NOMO-1 (cell line): ENCODE measurements around the gene VSTM2B.

ENCODE experiments used
- DNase-seq, 2 experiments: peaks; one replicate each; lab custom pipeline; 2025; ENCODE audit not compliant: unreplicated experiment in 2 of 2; lab: John Stamatoyannopoulos, UW

Gene VSTM2B

DNA sequence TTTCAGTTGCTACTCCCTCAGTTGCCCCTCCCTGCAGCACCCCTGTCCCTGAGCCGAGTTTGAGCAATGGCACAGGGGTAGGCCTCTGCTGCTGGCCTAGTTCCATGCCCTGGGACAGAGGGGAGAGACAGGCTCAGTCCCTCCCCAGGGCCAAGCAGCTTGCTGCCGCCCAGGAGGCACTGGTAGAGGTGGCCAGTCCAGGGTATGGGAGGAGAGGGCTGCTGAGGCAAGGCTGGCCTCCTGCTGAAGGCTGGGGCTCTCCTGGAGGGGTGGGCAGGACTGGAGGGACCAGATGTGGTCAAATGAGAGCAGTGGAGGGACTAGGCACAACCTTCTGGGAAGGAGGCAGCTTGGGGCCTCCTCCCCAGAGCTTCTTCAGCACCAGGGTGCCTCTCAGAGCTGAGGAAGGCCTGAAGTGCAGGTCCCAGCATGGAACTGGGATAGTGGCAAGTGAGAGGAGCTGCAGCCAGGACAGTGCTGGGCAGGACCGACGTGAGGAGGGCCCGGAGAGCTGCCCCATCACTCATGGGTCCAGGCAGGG, 29.8 kb upstream of the VSTM2B start:
- no peak for DNase-seq

DNA sequence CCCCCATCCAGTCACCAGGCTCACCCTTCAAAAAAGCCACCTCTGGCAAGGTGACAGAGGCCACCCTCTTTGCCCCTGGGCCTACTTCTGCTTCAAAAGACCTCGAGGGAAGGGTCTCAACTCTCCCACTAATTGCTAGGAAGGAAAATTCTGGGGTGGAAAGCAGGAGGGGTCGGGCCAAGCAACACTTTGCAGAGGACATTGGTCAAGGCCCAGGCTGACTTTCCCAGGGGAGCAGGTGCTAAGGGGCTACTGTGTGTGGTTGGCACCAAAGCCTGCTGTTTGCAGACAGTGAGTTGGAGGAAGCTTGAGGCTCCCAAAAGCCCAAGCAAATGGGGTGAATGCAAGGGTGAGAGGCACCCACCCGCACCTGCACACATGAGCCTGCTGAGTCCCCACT, 28.6 kb upstream of the VSTM2B start:
- DNase-seq = no peak

DNA sequence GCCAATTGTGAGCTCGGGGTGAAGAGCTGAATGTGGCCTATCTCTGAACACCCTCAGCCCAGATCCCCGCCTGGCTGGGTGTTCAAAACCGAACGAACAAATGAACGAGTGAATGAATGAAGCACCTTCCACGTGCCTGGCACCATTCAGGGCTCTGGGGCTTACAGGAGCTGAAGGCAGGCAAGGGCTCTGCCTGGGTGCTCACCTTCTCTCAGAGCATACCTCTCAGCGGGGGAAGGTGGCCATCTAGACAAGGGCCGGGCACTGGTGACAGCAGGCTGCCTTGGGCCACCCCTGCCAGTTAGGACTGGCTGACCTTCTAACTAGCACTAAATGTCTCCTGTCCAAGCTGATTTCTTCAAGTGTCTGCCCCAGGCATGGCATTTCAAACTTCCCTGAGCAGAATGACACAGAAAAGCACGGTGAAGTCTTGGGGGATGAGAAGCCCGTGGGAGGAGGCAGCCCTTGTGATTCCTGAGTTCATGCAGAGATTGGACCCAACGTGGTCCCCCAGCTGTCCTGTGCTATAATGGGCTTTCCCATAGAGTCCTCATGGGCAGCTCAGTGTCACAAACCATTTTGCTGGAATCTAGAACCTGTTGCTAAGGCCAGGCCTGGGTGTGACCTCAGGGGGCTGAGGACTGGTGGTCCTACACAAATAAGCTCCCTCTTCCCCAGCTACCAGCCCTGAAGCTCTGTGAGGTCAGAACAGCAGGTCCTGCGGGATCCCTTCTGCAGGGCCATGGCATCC, 27.9 kb upstream of the VSTM2B start:
- no peak for DNase-seq

DNA sequence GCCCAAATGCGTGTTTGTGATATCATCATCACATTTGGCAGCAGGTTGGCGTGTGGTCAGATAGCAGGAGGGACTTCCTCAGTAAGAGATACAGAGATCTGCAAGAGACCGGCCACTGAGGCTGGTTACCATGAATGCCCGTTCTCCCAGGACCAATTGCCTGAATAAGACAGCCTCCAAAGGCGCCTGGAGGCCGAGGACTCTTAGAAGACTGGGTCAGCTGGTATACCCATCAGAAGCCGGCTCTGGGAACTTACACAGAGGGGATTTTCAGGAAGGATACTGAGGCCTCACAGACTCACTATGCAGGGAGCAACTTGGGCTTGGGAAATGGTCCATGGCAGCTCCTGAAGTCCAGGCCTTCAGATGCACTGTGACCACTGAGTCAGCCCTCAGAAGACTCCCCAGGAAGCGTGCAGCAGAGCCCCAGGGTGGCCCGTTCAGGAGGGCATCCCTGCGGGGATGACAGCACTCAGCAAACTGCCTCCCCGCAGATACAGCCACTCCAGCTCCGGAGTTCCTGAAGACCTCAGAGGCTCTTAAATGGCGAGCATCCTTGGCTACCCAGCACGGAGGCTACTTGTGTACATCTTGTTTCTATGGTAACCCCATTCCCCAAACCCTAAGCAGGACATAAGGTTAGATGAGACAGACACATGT, 26.4 kb upstream of the VSTM2B start:
- DNase-seq = no peak

DNA sequence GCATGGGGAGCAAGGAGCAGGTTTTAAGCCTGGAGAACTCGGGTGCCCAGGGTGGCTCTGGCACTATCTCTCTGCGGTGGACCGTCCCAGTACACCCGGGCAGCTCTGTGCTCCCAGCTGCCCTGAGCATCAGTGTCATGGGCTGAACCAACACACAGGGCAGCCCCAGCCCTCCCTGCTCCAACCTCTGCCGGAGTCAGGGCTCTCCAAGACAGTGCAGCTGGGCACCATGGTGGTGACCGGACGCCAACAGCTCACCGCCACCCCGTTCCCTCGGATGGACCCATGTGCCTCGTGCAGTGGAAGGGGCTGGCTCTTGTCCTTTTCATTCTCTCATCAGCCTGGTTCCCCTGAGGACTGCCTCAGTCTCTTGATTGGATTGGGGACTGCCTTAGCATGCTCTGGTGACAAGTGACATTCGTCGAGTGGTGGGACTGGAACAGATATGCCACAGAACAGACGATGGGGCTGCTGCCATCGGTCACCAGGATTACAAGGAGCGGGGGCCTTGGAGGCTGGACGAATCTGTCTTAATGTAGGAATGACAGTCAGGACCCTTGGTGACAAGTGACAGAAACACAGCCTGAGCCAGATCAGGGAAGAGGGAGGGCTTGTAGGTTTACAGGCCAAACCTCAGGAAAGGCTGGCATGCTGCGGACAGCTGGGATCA, 25.7 kb upstream of the VSTM2B start:
- no peak for DNase-seq

DNA sequence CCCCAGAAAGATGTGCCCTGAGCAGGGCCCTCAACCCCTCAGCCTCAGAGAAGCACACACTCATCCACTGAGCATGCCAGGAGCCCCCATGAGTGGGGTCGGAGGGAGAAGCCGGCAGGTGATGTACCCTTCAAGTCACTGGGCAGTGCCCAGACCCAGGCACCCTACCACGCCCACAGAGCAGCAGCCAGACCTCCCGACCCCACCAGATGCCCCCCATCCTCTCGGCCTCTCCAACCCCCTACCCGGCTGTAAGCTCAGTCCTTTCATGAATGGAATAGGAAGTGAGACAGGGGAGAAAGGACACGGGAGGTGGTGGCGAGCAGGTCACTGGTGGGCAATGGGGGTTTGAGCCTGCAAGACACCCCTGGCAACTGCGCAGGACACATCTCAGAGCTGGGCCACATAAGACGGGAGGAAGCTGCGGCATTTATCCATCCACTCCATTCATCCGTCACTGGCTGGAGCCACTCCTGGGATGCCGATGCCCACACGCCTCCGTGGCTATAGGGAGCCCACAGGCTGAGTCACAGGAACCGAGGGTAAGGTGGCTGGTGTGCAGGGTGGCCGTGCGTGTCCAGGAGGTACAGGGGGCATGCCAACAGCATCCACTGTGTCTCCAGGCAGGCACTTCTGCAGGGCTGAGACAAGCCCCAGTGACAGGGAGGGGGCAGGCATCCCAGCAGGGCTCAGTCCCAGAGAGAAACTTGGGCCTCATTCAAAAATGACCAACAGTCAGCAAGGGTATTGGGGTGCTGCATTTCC, 23.8 kb upstream of the VSTM2B start:
- no peak for DNase-seq

DNA sequence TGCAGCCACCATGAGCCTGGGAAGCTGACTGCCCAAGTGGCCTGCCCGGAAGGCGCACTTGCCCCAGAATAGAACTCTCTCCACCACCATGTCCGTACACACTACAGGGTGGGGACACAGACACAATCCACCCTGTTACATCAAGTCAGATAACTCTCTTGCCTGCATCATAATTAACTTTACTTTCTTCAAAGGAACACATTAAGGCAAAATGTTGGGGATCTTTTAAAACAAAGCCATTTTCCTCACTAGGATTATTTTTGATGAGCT, 23.3 kb upstream of the VSTM2B start:
- no peak for DNase-seq

DNA sequence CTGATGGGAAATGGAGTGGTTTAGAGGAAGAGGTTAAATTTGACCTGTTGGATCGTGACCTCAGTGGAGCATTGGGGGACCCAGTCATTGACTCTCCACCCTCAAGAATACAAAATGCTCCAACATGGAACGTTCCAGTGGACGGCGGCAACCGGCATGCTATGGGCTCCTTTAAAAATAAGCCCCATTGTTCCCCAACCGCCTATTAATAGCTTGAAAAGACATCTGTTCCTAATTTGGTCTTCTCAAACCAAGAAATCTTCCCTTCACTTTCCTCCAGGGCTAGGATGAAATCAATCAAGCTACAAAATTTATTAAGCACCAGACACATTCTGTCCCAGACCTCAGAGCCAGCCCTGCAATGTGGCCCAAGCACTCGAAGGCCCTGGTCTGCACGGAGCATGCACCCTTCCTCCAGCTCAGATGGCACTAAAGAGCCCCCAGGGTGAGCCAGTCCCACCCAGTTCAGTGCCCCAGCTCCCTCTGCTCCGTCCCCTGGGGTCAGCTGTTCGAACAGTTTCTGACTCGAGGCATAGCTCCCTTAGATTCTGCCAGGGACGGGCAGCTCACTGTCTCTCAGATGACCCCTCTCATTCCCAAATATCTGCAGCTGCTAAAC, 22.5 kb upstream of the VSTM2B start:
- DNase-seq = no peak

DNA sequence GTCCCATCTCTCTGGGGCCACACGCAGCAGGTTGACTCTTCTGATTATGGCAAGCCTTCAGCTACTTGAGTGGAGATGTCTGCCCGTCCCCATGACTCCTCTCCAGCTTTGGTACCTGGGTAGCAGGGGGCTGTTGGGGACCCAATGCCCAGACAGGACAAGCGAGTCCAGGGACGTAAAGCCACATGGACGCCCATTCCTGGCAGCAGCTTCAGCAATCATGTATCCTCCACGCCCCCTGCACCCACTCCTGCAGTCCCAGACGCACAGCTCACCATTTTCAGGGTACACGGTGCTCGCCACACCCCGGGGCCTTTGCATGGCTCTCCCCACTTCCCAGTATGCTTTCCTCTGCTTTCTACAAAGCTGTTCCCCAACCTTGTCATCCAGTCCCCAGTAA, 22.0 kb upstream of the VSTM2B start:
- no peak for DNase-seq

DNA sequence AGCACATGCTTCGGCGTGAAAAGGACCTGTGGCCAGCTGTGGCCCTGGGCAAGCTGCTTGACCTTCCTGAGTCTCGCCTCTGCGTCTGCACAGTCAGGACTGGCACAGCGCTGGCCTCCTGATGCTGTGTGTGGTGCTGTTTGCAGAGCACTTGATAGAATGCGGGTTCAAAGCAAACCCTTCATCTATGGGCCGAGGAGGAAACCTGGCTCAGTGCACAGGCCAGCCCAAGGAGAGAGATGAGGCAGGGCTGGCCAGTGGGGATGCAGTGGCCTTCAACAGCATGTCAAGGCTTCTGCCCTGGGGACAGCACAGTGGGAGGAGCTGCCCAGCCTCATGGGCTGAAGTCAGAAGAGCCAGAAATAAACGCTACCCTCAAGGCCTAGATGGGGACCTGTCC, 21.3 kb upstream of the VSTM2B start:
- DNase-seq = no peak

DNA sequence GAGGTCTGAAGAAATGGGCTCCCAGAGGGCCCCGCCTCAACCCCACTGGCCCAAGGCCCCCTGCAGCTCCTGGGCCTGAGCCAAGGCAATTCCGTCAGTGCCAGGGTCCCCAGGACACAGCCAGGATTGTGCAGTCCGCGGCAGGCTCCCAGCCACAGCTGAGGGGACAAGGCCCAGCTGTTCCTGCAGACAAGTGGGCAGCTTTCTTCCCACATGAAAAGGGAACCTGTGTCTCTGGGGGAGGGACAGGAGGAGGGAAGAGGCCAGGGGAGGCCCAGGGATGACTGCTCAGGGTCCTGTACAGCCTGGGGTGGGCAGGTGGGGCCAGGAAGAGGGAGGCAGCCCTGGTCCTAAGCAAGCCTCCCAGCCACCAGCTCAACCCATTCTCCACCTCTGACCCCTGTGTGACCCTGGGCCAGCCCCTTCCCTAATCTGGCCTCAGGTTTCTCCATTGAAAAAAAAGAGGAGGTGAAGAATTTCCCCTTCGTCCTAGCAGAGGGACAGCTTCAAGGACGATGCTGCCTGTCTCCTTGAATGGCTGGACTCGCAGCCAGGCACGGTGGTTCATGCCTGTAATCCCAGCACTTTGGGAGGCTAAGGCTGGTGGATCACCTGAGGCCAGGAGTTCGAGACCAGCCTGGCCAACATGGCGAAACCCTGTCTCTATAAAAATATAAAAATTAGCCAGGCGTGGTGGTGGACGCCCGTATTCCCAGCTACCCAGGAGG, 20.5 kb upstream of the VSTM2B start:
- DNase-seq = no peak

DNA sequence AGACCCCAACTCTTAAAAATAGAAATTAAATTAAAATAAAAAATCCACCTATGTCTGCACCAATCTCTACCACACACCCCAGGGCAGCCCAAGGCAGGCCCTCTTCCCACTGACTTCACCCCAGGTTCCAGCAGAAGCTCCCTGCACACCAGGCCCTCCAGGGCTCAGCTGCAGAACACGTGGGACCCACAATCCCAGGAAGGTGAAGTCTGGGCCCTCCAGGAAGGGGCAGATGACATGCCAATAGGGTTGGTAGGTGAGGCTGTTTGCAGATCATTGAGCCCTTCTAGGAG, 19.2 kb upstream of the VSTM2B start:
- DNase-seq = no peak

DNA sequence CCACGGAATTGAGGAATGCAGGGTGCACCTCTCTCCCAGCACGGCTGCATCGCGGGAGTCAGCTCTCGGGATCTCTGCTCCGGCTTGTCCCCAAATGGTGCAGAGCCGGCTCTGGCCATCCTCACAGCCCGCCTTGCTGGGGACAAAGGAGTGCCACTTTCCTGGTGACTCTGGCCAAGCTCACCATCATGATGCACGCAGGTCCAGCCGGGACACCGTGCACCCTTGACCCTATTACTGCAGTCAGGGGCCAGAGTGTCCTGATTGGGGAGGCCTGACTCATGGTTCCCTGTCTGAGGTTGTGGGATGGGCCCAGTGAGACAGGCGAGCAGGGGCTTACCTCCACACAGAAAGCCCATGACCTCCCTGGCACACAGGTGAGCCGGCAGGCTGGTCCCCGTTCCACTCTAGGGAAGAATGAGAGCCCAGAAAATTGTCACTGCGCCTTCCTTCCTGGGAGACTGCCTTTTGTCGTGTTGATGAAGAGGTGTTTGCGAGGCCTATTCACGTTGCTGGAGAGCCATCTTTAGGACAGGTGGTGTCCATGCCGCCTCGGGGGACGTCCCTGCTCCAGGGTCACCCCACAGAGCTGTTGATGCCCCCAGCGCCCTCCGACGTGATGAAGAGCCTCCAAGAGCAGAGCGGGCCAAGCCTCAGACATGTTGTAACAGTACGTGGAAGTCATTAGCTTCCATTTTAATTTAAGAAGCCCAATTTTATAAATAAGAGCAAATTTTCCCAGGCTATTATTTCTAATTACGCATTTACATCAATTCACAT, 18.5 kb upstream of the VSTM2B start:
- DNase-seq = no peak

DNA sequence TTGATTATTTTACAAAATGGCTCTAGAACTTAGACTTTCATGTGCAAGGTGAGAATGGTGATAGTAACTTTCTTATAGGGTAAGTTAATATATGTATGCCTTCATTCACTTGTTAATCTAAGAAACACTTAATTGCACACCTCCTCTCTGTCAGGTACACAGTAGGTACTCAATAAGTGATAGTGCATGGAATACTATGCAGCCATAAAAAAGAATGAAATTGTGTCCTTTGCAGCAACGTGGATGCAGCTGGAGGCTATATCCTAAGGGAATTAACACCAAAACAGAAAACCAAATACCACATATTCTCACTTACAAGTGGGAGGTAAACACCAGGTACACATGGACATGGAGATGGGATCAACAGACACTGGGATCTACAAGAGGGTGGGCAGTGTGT, 17.6 kb upstream of the VSTM2B start:
- DNase-seq = no peak

DNA sequence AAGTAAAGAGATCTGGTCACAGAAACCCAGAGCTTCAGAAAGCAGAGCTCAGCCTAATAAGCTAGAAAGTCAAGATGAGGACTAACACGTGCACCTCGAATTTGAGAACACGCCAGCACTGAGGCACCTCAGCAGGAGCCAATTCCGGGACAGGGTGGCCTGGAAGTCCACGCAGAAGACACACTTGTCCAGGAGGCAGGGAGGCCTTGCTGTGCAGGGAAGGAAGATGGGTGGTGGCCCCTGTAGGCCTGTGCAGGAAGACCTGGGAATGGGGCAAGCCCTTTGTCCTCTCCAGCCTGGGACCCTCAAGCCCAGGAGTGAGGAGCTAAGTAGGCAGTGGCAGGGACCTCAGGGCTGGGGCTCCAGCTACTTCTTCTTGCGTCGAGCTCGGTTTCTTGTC, 16.3 kb upstream of the VSTM2B start:
- no peak for DNase-seq

DNA sequence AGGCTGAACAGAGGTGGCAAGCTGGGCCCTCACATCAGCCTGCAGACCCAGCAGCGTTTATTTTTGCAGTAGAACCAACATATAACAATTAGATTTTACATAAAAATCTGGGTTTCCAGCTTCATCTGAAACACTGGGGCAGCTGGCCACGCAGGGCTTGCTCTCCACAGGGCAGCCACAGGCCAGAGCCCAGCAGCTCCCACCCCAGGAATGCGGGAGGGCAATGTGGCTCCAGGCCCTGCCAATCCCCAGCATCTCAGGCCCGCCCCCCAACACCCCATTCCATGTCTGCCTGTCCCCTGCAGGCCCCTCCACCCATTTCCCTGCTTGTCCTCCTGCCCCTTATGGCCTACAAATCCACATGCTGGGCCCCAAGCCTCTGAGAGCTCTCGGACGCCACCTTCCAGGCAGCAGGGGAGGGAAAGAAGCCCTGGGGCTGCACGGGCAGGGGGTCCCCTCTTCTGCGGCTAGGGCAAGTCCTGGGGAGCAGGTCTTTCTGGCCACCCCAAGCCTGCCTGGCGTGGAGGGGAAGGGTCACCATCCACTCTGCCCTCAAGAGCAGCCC, 15.0 kb upstream of the VSTM2B start:
- DNase-seq = no peak

DNA sequence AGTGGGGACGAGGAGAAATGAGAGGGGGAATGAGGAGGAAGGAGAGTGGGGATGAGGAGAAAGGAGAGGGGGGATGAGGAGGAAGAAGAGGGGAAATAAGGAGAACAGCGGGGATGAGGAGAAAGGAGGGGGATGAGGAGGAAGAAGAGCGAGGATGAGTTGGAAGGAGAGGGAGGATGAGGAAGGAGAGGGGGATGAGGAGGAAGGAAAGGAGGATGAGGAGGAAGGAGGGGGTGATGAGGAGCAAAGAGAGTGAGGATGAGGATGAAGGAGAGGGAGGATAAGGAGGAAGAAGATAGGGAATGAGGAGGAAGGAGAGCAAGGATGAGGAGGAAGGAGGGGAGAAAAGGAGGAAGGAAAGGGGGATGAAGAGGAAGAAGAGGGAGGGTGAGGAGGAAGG, 14.0 kb upstream of the VSTM2B start:
- DNase-seq = no peak

DNA sequence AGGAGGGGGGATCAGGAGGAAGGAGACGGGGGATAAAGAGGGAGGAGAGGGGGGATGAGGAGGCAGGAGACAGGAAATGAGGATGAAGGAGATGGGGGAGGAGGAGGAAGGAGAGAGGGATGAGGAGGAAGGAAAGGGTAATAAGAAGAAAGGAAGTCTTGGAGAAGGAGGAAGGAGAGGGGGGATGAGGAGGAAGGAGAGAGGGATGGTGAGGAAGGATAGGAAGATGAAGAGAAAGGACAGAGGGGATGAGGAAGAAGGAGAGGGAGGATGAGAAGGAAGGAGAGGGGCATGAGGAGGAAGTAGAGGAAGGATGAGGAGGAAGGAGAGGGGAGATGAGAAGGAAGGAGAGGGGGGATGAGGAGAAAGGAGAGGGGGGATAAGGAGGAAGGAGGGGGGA, 13.0 kb upstream of the VSTM2B start:
- DNase-seq = no peak

DNA sequence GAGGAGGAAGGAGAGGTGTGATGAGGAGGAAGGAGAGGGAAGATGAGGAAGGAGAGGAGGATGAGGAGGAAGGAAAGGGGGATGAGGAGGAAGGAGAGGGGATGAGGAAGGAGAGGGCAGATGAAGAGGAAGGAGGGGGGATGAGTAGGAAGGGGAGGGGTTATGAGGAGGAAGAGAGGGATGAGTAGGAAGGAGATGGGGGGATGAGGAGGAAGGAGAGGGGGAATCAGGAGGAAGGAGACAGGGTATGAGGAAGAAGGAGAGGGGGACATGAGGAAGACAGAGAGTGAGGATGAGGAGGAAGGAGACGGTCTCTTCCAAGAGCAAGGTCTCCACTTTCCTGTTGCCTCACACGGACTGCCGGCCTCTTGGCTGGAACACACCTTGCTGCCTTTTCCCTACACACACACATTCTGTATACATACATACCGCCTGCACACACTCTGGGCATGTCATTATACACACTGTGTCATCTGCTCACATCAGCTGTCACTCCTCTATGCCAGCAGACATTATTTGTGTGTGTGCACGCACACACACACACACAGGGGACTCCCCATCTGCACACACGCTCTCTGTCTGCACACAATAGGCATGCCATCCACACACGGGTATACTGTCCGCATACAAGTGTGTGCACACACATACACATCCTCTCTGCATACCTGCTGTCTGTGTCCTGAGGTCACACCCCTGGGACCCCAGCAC, 11.1 kb upstream of the VSTM2B start:
- DNase-seq = no peak
